Osteocyte (in vitro differentiated cells): ENCODE data around the gene GLT1D1. TPM values are rescaled to one million over a fixed set of nuclear protein-coding genes. Genes with fewer than 3 reads are reported as not detected.

Experiments used
- DNase-seq: peaks from one replicate; pipeline ENCODE4 v3.0.0; 2021; ENCODE audit warnings: mixed read lengths; ENCODE audit not compliant: unreplicated experiment; ENCODE audit errors: extremely low spot score
- H3K27ac Mint-ChIP-seq: one replicate; pipeline ENCODE4 v1.8.0; 2021; ENCODE audit warnings: mild to moderate bottlenecking, mixed read lengths; ENCODE audit not compliant: unreplicated experiment
- H3K27me3 Mint-ChIP-seq: one replicate; pipeline ENCODE4 v1.8.0; 2021; ENCODE audit warnings: mixed read lengths; ENCODE audit not compliant: unreplicated experiment
- H3K36me3 Mint-ChIP-seq: one replicate; pipeline ENCODE4 v1.8.0; 2021; ENCODE audit warnings: mixed read lengths; ENCODE audit not compliant: unreplicated experiment
- H3K4me1 Mint-ChIP-seq: one replicate; pipeline ENCODE4 v1.8.0; 2021; ENCODE audit warnings: mixed read lengths; ENCODE audit not compliant: unreplicated experiment
- H3K4me3 Mint-ChIP-seq: one replicate; pipeline ENCODE4 v1.8.0; 2021; ENCODE audit warnings: mild to moderate bottlenecking, moderate library complexity, mixed read lengths; ENCODE audit not compliant: unreplicated experiment
- H3K9me3 Mint-ChIP-seq: one replicate; pipeline ENCODE4 v1.8.0; 2021; ENCODE audit warnings: mixed read lengths; ENCODE audit not compliant: unreplicated experiment
- CTCF ChIP-seq: fragments of 200-600 bp; sonication (generic); IDR thresholded peaks from 2 replicates; pipeline ENCODE4 v1.5.0; 2021; ENCODE audit warnings: antibody characterized with exemption, mild to moderate bottlenecking, moderate library complexity
- total RNA-seq: library from RNA; stranded (reverse); gene quantifications from 2 replicates; pipeline ENCODE4 v1.2.1, GENCODE V29; 2021

Gene GLT1D1
- total RNA-seq, 1 donor from 2014 or later = 0.11 TPM

GRCh38 chr12:128905003-128905544 is 51.8 kb downstream of the GLT1D1 start:
- Mint-ChIP-seq H3K36me3 (no peaks in the 10 kb centered on the region), H3K27me3 (no peaks in the 10 kb centered on the region), H3K4me3 (no peak overlapping the region), H3K9me3 (peaks cover 12% of the 10 kb centered on the region), H3K27ac (no peak overlapping the region), H3K4me1 (no peaks in the 10 kb centered on the region)
- no peak for DNase-seq
- TF ChIP-seq CTCF = no peak

- H3K4me1 Mint-ChIP-seq = no peaks in the 10 kb centered on the region
- no peak overlapping the region for H3K4me3 Mint-ChIP-seq
- H3K36me3 Mint-ChIP-seq = no peaks in the 10 kb centered on the region
- H3K27me3 Mint-ChIP-seq = no peaks in the 10 kb centered on the region
- DNase-seq = no peak
- H3K27ac Mint-ChIP-seq = no peak overlapping the region
- TF ChIP-seq CTCF = no peak
- H3K9me3 Mint-ChIP-seq = peaks cover 12% of the 10 kb centered on the region
Measured at GRCh38 chr12:128906485-128907137, 53.3 kb downstream of the GLT1D1 start.

GRCh38 chr12:128908254-128908653 is 55.0 kb downstream of the GLT1D1 start:
- H3K27me3 Mint-ChIP-seq = no peaks in the 10 kb centered on the region

GRCh38 chr12:128909653-128910052 is 56.4 kb downstream of the GLT1D1 start:
- no peaks in the 10 kb centered on the region for H3K27me3 Mint-ChIP-seq
- DNase-seq = no peak
- no peaks in the 10 kb centered on the region for H3K4me1 Mint-ChIP-seq
- H3K27ac Mint-ChIP-seq = no peak overlapping the region
- no peaks in the 10 kb centered on the region for H3K36me3 Mint-ChIP-seq
- no peak for TF ChIP-seq CTCF
- no peak overlapping the region for H3K4me3 Mint-ChIP-seq
- peaks cover 5% of the 10 kb centered on the region for H3K9me3 Mint-ChIP-seq

More at GRCh38 chr12:128908254-128908653, 55.0 kb downstream of the GLT1D1 start:
- TF ChIP-seq CTCF = no peak
- H3K27ac Mint-ChIP-seq = no peak overlapping the region
- no peaks in the 10 kb centered on the region for H3K36me3 Mint-ChIP-seq
- peaks cover 9% of the 10 kb centered on the region for H3K9me3 Mint-ChIP-seq
- DNase-seq = no peak
- no peaks in the 10 kb centered on the region for H3K4me1 Mint-ChIP-seq
- no peak overlapping the region for H3K4me3 Mint-ChIP-seq

GRCh38 chr12:128910629-128911028 is 57.4 kb downstream of the GLT1D1 start:
- no peaks in the 10 kb centered on the region for H3K36me3 Mint-ChIP-seq
- no peak for TF ChIP-seq CTCF
- H3K4me1 Mint-ChIP-seq = no peaks in the 10 kb centered on the region
- no peak for DNase-seq
- H3K27me3 Mint-ChIP-seq = no peaks in the 10 kb centered on the region
- H3K9me3 Mint-ChIP-seq = peaks cover 5% of the 10 kb centered on the region
- H3K4me3 Mint-ChIP-seq = no peak overlapping the region
- no peak overlapping the region for H3K27ac Mint-ChIP-seq
